Activated CD4-positive, alpha-beta T cell treated with anti-CD3 and anti-CD28 coated beads for 4 hours (primary cell): ENCODE data around the gene MIA3.

Source experiments
- DNase-seq, 2 donors: peaks; one replicate each; pipeline ENCODE4 v3.0.0-alpha.2; 2020

MIA3 gene

GRCh38 chr1:222680080-222680479 lies 62.2 kb downstream of the MIA3 start:
- no peak for DNase-seq

GRCh38 chr1:222691016-222691415 lies 73.1 kb downstream of the MIA3 start:
- DNase-seq: no peak

- DNase-seq: no peak
Observed at GRCh38 chr1:222694927-222695326, 77.0 kb downstream of the MIA3 start.

- no peak for DNase-seq
Observed at GRCh38 chr1:222696741-222697140, 78.8 kb downstream of the MIA3 start.

GRCh38 chr1:222697203-222697602 lies 79.3 kb downstream of the MIA3 start:
- no peak for DNase-seq

- DNase-seq: no peak
Observed at GRCh38 chr1:222697826-222698225, 79.9 kb downstream of the MIA3 start.

GRCh38 chr1:222702210-222702609 lies 84.3 kb downstream of the MIA3 start:
- no peak for DNase-seq

- DNase-seq: no peak
Observed at GRCh38 chr1:222704260-222704659, 86.4 kb downstream of the MIA3 start.

- no peak for DNase-seq
Observed at GRCh38 chr1:222706815-222707214, 88.9 kb downstream of the MIA3 start.

GRCh38 chr1:222709700-222710153 lies 91.8 kb downstream of the MIA3 start:
- no peak for DNase-seq

- peak; percentile 62 to 63 for DNase-seq
Observed at GRCh38 chr1:222711319-222712252, 93.7 kb downstream of the MIA3 start.

GRCh38 chr1:222712253-222713090 lies 94.6 kb downstream of the MIA3 start, which contains the start of the genes AIDA and BROX:
AIDA (minus strand) TSS chr1:222712491; CDS start chr1:222712317, 174 bp downstream.
BROX (plus strand) TSS chr1:222712564; CDS start chr1:222715700, 3,136 bp downstream.
- peak; percentile 94 to 97 for DNase-seq

GRCh38 chr1:222713091-222713961 lies 95.4 kb downstream of the MIA3 start:
- DNase-seq: peak; percentile 86 to 87

GRCh38 chr1:222716393-222716792 lies 98.5 kb downstream of the MIA3 start:
- DNase-seq: no peak
